ENCODE results near the gene ARSH.
"Not testable (repeated sequence)": the region's sequence is repeated elsewhere in the genome, so short reads cannot be mapped to it uniquely, and the experiment has no call there.

Gene ARSH

GRCh38 chrX:3006495-3006894 lies at the start of gene ARSH:
Gene ARSH (plus strand): TSS chrX:3006546. CDS start chrX:3006613, 67 bp downstream.
- no peak for DNase-seq

- DNase-seq: no peak
These were observed 48.1 kb upstream of the ARSH start for GRCh38 chrX:2958199-2958598.

GRCh38 chrX:2960861-2961515 lies 45.4 kb upstream of the ARSH start:
- no peak for DNase-seq

- DNase-seq: no peak
These were observed 44.0 kb upstream of the ARSH start for GRCh38 chrX:2962381-2962780.

GRCh38 chrX:2963449-2963848 lies 42.9 kb upstream of the ARSH start:
- DNase-seq: not testable (repeated sequence)

GRCh38 chrX:2963992-2964794 lies 42.2 kb upstream of the ARSH start:
- DNase-seq: not testable (repeated sequence)

GRCh38 chrX:2965965-2966364 lies 40.4 kb upstream of the ARSH start:
- no peak for DNase-seq

GRCh38 chrX:2967012-2967411 lies 39.3 kb upstream of the ARSH start:
- DNase-seq: no peak

GRCh38 chrX:2967584-2967983 lies 38.8 kb upstream of the ARSH start:
- no peak for DNase-seq

- peak; percentile 0 for DNase-seq
These were observed 38.1 kb upstream of the ARSH start for GRCh38 chrX:2967998-2968909.

GRCh38 chrX:2969021-2969420 lies 37.3 kb upstream of the ARSH start:
- no peak for DNase-seq

GRCh38 chrX:2972391-2972790 lies 34.0 kb upstream of the ARSH start:
- DNase-seq: no peak

GRCh38 chrX:2974961-2975360 lies 31.4 kb upstream of the ARSH start:
- no peak for DNase-seq

- DNase-seq: not testable (repeated sequence)
These were observed 27.7 kb upstream of the ARSH start for GRCh38 chrX:2978639-2979038.

GRCh38 chrX:2984342-2984741 lies 22.0 kb upstream of the ARSH start:
- no peak for DNase-seq

GRCh38 chrX:2989565-2989964 lies 16.8 kb upstream of the ARSH start:
- no peak for DNase-seq

- DNase-seq: no peak
These were observed 4.2 kb downstream of the ARSH start for GRCh38 chrX:3010532-3010931.

GRCh38 chrX:3017492-3017891 lies 11.1 kb downstream of the ARSH start:
- DNase-seq: no peak

- DNase-seq: no peak
These were observed 17.8 kb downstream of the ARSH start for GRCh38 chrX:3024176-3024575.

- DNase-seq: no peak
These were observed 19.9 kb downstream of the ARSH start for GRCh38 chrX:3026074-3026815.

- no peak for DNase-seq
These were observed 22.8 kb downstream of the ARSH start for GRCh38 chrX:3029129-3029528.

- DNase-seq: no peak
These were observed 30.9 kb downstream of the ARSH start for GRCh38 chrX:3037218-3037617.

GRCh38 chrX:3044196-3044595 lies 37.9 kb downstream of the ARSH start:
- no peak for DNase-seq
